ENCODE measurements around the gene ATOH8. TPM values are rescaled to one million over a fixed set of nuclear protein-coding genes. Genes with fewer than 3 reads are reported as not detected.
A peak's percentile ranks its signal among the peaks of the same experiment; 100 is the strongest.

Gene ATOH8
- total and polyA plus RNA-seq, 12 donors = 8.7 to 45.9 (median 17.8) TPM

GRCh38 chr2:85806358-85807118 is 52.7 kb downstream of the ATOH8 start:
- WGBS, 2 donors = 93 to 94% methylated on average over 4 of the region's 4 CpGs
- no peak overlapping the region for H3K4me3 ChIP-seq
- intact Hi-C loops (cut with DNase I) = no loop called here
- no peak overlapping the region for H3K27ac ChIP-seq
- peaks cover 0 to 4% (median 0%) of the 10 kb centered on the region in 11 donors for H3K9me3 ChIP-seq
- H3K36me3 ChIP-seq = no peaks in the 10 kb centered on the region
- DNase-seq (no peak), ATAC-seq (no peak)
- peaks cover 1 to 21% (median 11%) of the 10 kb centered on the region in 9 donors for H3K4me1 ChIP-seq
- TF ChIP-seq CTCF (IDR thresholded peaks at IDR 0.05) = no peak
- H3K27me3 ChIP-seq = no peaks in the 10 kb centered on the region

GRCh38 chr2:85807756-85808155 is 54.0 kb downstream of the ATOH8 start:
- H3K27me3 ChIP-seq = no peaks in the 10 kb centered on the region
- WGBS, 2 donors = 94 to 98% methylated on average over 3 of the region's 3 CpGs
- no peaks in the 10 kb centered on the region for H3K9me3 ChIP-seq
- H3K36me3 ChIP-seq = no peaks in the 10 kb centered on the region
- no peak for ATAC-seq
- no peak for DNase-seq
- H3K4me3 ChIP-seq = no peak overlapping the region
- intact Hi-C loops (cut with DNase I) = no loop called here
- H3K4me1 ChIP-seq = peaks cover 6 to 29% (median 15%) of the 10 kb centered on the region in 9 donors
- no peak for TF ChIP-seq CTCF (IDR thresholded peaks at IDR 0.05)
- no peak overlapping the region for H3K27ac ChIP-seq

GRCh38 chr2:85810371-85811179 is 56.8 kb downstream of the ATOH8 start:
- 79 to 82% methylated on average over 16 of the region's 16 CpGs for WGBS, 2 donors
- H3K9me3 ChIP-seq = no peaks in the 10 kb centered on the region
- no peak for TF ChIP-seq CTCF (IDR thresholded peaks at IDR 0.05)
- no peaks in the 10 kb centered on the region for H3K36me3 ChIP-seq
- no peaks in the 10 kb centered on the region for H3K27me3 ChIP-seq
- ATAC-seq (peak in 2 of 8 donors; percentile 1 to 16), DNase-seq (no peak)
- peak overlapping the region in 2 of 10 donors; percentile 20 to 22 for H3K4me3 ChIP-seq
- peak overlapping the region in 9 of 10 donors; percentile 33 to 82 (median 68) for H3K27ac ChIP-seq
- peaks cover 7 to 28% (median 19%) of the 10 kb centered on the region in 9 donors for H3K4me1 ChIP-seq
- intact Hi-C loops (cut with DNase I) = loop anchor here in 8 of 10 donors (2.0 to 10.0 kb wide), 6 partner anchors 58 to 173 kb away; partner anchors contain the start of gene ATOH8 (in 1 of the 8)
